RWPE1 (cell line): ENCODE results near the gene REV3L.

Source experiments
- CTCF ChIA-PET: fragments of 350-600 bp; sonication (Branson Sonifier 250); formaldehyde crosslinking; extraction: SDS; loops from one replicate; lab custom pipeline; 2021; lab: Yijun Ruan, JAX
- POLR2A ChIA-PET: fragments of 400-600 bp; formaldehyde crosslinking; extraction: SDS; loops from one replicate; lab custom pipeline; 2020; ENCODE audit warnings: antibody characterized with exemption; ENCODE audit not compliant: low non-redundant PET; lab: Yijun Ruan, JAX
- DNase-seq: peaks from one replicate; pipeline ENCODE4 v3.0.0; 2012; ENCODE audit warnings: low spot score
- H3K27ac ChIP-seq: fragments of 450-650 bp; 2 replicates; pipeline ENCODE4 v1.5.1; 2017
- CTCF ChIP-seq: fragments of 450-650 bp; conservative IDR thresholded peaks from 2 replicates; pipeline ENCODE4 v1.5.1; 2017; ENCODE audit warnings: low read depth, mild to moderate bottlenecking

The REV3L gene

GRCh38 chr6:111486475-111486874, 3.5 kb upstream of the REV3L start:
- DNase-seq, result no peak
- TF ChIP-seq CTCF, result no peak
- POLR2A ChIA-PET, result no interaction called here
- no peak overlapping the region for H3K27ac ChIP-seq
- CTCF ChIA-PET, result interaction anchor here (0.5 to 0.6 kb wide), 2 partner anchors 79 to 1326 kb away, joined by 3 read pairs; no protein-coding TSS in a partner anchor

GRCh38 chr6:111485342-111485741, 2.3 kb upstream of the REV3L start:
- TF ChIP-seq CTCF, result no peak
- H3K27ac ChIP-seq, result no peak overlapping the region
- no peak for DNase-seq
- POLR2A ChIA-PET, result no interaction called here
- CTCF ChIA-PET, result no interaction called here

GRCh38 chr6:111484633-111484930, 1.6 kb upstream of the REV3L start:
- ChIA-PET CTCF (no interaction called here), POLR2A (interaction anchor here (0.6 kb wide), 1 partner anchor 42 kb away, joined by 5 read pairs; no protein-coding TSS in a partner anchor)
- no peak for DNase-seq
- TF ChIP-seq CTCF, result no peak
- peak overlapping the region; percentile 99 for H3K27ac ChIP-seq

GRCh38 chr6:111483736-111484632, 966 bp upstream of the REV3L start:
- DNase-seq, result peak; percentile 90
- TF ChIP-seq CTCF, result no peak
- POLR2A ChIA-PET, result interaction anchor here (0.6 kb wide), 1 partner anchor 43 kb away, joined by 5 read pairs; no protein-coding TSS in a partner anchor
- peak overlapping the region; percentile 99 for H3K27ac ChIP-seq
- CTCF ChIA-PET, result no interaction called here

- no peak for TF ChIP-seq CTCF
- POLR2A ChIA-PET, result interaction anchor here (0.6 kb wide), 1 partner anchor 138 kb away, joined by 5 read pairs; no protein-coding TSS in a partner anchor
- peak overlapping the region; percentile 99 for H3K27ac ChIP-seq
- CTCF ChIA-PET, result no interaction called here
- peak; percentile 14 for DNase-seq
Measured at GRCh38 chr6:111482188-111482958, 645 bp downstream of the REV3L start.

- DNase-seq, result no peak
- H3K27ac ChIP-seq, result peak overlapping the region; percentile 99
- CTCF ChIA-PET, result interaction anchor here (0.6 kb wide), 1 partner anchor 121 kb away, joined by 3 read pairs; no protein-coding TSS in a partner anchor
- no peak for TF ChIP-seq CTCF
- POLR2A ChIA-PET, result no interaction called here
Measured at GRCh38 chr6:111481836-111482187, 1.2 kb downstream of the REV3L start.
